PC-3 (cell line): Measurements from ENCODE around the gene BPGM. TPM values are rescaled to one million over a fixed set of nuclear protein-coding genes. Genes with fewer than 3 reads are reported as not detected.

Source experiments
- ATAC-seq: fragments of 200-7000 bp; cut with Tn5 transposase; 2 replicates; pipeline ENCODE4 v1.9.1; 2020; ENCODE audit warnings: mild to moderate bottlenecking, moderate library complexity
- BruUV-seq: library from RNA; stranded (reverse); fragments of 400-500 nt; replicated peaks from 2 replicates; lab custom pipeline; 2021; lab: Mats Ljungman, UMichigan
- CTCF ChIA-PET: fragments of 300-600 bp; sonication (Branson Sonifier 250); formaldehyde crosslinking; loops from one replicate; lab custom pipeline; 2022; ENCODE audit warnings: antibody characterized with exemption; lab: Charles Lee
- POLR2A ChIA-PET: fragments of 300-600 bp; sonication (Branson Sonifier 250); formaldehyde crosslinking; loops from one replicate; lab custom pipeline; 2022; ENCODE audit warnings: antibody characterized with exemption; ENCODE audit not compliant: unreplicated experiment; lab: Charles Lee
- DNase-seq: peaks from one replicate; pipeline ENCODE4 v3.0.0-alpha.2; 2015
- H2AFZ ChIP-seq: fragments of 300-600 bp; sonication (generic); 2 replicates; pipeline ENCODE4 v1.6.0; 2016; ENCODE audit warnings: antibody characterized with exemption, low read length
- H3F3A ChIP-seq: fragments of 300-600 bp; sonication (generic); one replicate; pipeline ENCODE4 v1.6.0; 2017; ENCODE audit warnings: antibody characterized with exemption, low read length, control low read depth, mild to moderate bottlenecking; ENCODE audit not compliant: unreplicated experiment
- H3K27ac ChIP-seq: fragments of 300-600 bp; sonication (generic); 2 replicates; pipeline ENCODE4 v1.5.1; 2016; ENCODE audit warnings: mild to moderate bottlenecking, low read length
- H3K27me3 ChIP-seq: fragments of 300-600 bp; sonication (generic); 2 replicates; pipeline ENCODE4 v1.6.1; 2016; ENCODE audit warnings: low read length, mixed read lengths
- H3K36me3 ChIP-seq: fragments of 300-600 bp; sonication (generic); 2 replicates; pipeline ENCODE4 v1.6.1; 2016; ENCODE audit warnings: low read depth, mixed run types, low read length, mixed read lengths
- H3K4me1 ChIP-seq: fragments of 300-600 bp; sonication (generic); 2 replicates; pipeline ENCODE4 v1.5.1; 2016; ENCODE audit warnings: low read length; ENCODE audit not compliant: insufficient read depth
- H3K4me2 ChIP-seq: fragments of 300-600 bp; sonication (generic); 2 replicates; pipeline ENCODE4 v1.6.0; 2016; ENCODE audit warnings: low read length
- H3K4me3 ChIP-seq: fragments of 300-600 bp; sonication (generic); 2 replicates; pipeline ENCODE4 v1.5.1; 2016; ENCODE audit warnings: mild to moderate bottlenecking, low read length, mixed read lengths
- H3K79me2 ChIP-seq: fragments of 300-600 bp; sonication (generic); 2 replicates; pipeline ENCODE4 v1.6.1; 2017; ENCODE audit warnings: low read length, mixed read lengths
- H3K9ac ChIP-seq: fragments of 300-600 bp; sonication (generic); 2 replicates; pipeline ENCODE4 v1.6.0; 2016; ENCODE audit warnings: mild to moderate bottlenecking, low read length
- H3K9me2 ChIP-seq: fragments of 300-600 bp; sonication (generic); replicated peaks from 2 replicates; pipeline ENCODE4 v1.6.1; 2016; ENCODE audit warnings: mixed run types, low read length, mixed read lengths
- H3K9me3 ChIP-seq: fragments of 300-600 bp; sonication (generic); 2 replicates; pipeline ENCODE4 v1.6.1; 2016; ENCODE audit warnings: low read length, mixed read lengths
- H4K20me1 ChIP-seq: fragments of 300-600 bp; sonication (generic); 2 replicates; pipeline ENCODE4 v1.6.1; 2016; ENCODE audit warnings: low read length, mixed read lengths
- CTCF ChIP-seq: fragments of 300-600 bp; sonication (generic); conservative IDR thresholded peaks from 2 replicates; pipeline ENCODE4 v1.5.1; 2017; ENCODE audit warnings: antibody characterized with exemption, low read depth, mild to moderate bottlenecking, low read length
- EZH2 ChIP-seq: fragments of 300-600 bp; sonication (generic); IDR thresholded peaks from one replicate; pipeline ENCODE4 v1.6.1; 2017; ENCODE audit warnings: antibody characterized with exemption, mild to moderate bottlenecking, low read length; ENCODE audit not compliant: unreplicated experiment
- EZH2phosphoT487 ChIP-seq: fragments of 300-600 bp; sonication (generic); IDR thresholded peaks from 2 replicates; pipeline ENCODE4 v1.6.1; 2018; ENCODE audit warnings: mild to moderate bottlenecking, antibody characterized with exemption, low read length, borderline replicate concordance
- intact Hi-C: fragments of 100-400 bp; cut with micrococcal nuclease; formaldehyde crosslinking; loops from 2 replicates; pipeline ENCODE4 v1.9.0; 2023
- total RNA-seq: library from RNA; depleted of rRNA; stranded (reverse); fragments of >200 nt; gene quantifications from 2 replicates; pipeline ENCODE4 v1.2.3, GENCODE V29; 2014

BPGM gene
- total RNA-seq, 1 experiment from 2014 or later = 14.6 TPM

- intact Hi-C loops = no loop called here
Measured at GRCh38 chr7:134667899-134668298, 21.2 kb downstream of the BPGM start.

GRCh38 chr7:134669388-134669787, 22.7 kb downstream of the BPGM start:
- CTCF ChIA-PET = no interaction called here
- no peak for DNase-seq
- Histone ChIP-seq H3F3A (no peaks in the 10 kb centered on the region), H3K36me3 (no peaks in the 10 kb centered on the region), H3K4me3 (no peak overlapping the region), H3K79me2 (no peaks in the 10 kb centered on the region), H3K27me3 (no peaks in the 10 kb centered on the region), H3K9me3 (no peaks in the 10 kb centered on the region), H3K9me2 (no peaks in the 10 kb centered on the region), H2AFZ (no peak overlapping the region), H3K4me1 (peaks cover 16% of the 10 kb centered on the region), H3K4me2 (peak overlapping the region; percentile 49; the same call in 1 of the 2 replicates), H4K20me1 (no peaks in the 10 kb centered on the region; the same call in 1 of the 2 replicates), H3K27ac (no peak overlapping the region), H3K9ac (no peak overlapping the region)
- intact Hi-C loops = no loop called here
- POLR2A ChIA-PET = no interaction called here
- TF ChIP-seq EZH2phosphoT487 = no peak
- TF ChIP-seq EZH2 = no peak
- TF ChIP-seq CTCF = no peak
- BruUV-seq = no TSS peak
- ATAC-seq = no peak

More at GRCh38 chr7:134667899-134668298, 21.2 kb downstream of the BPGM start:
- ChIA-PET CTCF (no interaction called here), POLR2A (no interaction called here)
- H3K4me2 ChIP-seq = no peak overlapping the region
- no TSS peak for BruUV-seq
- no peak overlapping the region for H3K27ac ChIP-seq
- peaks cover 16% of the 10 kb centered on the region for H3K4me1 ChIP-seq
- no peaks in the 10 kb centered on the region for H3K36me3 ChIP-seq
- no peak for TF ChIP-seq CTCF
- no peak for TF ChIP-seq EZH2
- TF ChIP-seq EZH2phosphoT487 = no peak
- no peaks in the 10 kb centered on the region for H3K9me2 ChIP-seq
- no peaks in the 10 kb centered on the region for H3F3A ChIP-seq
- no peak overlapping the region for H2AFZ ChIP-seq
- no peaks in the 10 kb centered on the region for H3K27me3 ChIP-seq
- DNase-seq (peak; percentile 19), ATAC-seq (no peak)
- no peaks in the 10 kb centered on the region for H3K79me2 ChIP-seq
- H4K20me1 ChIP-seq = no peaks in the 10 kb centered on the region; the same call in 1 of the 2 replicates
- no peaks in the 10 kb centered on the region for H3K9me3 ChIP-seq
- no peak overlapping the region for H3K9ac ChIP-seq
- no peak overlapping the region for H3K4me3 ChIP-seq

- Histone ChIP-seq H3K9me3 (no peaks in the 10 kb centered on the region), H4K20me1 (no peaks in the 10 kb centered on the region; the same call in 1 of the 2 replicates), H3K79me2 (no peaks in the 10 kb centered on the region), H3K9ac (no peak overlapping the region), H3K27ac (peak overlapping the region; percentile 17; the same call in 1 of the 2 replicates), H3K4me2 (peak overlapping the region; percentile 49), H3F3A (no peaks in the 10 kb centered on the region), H3K4me3 (no peak overlapping the region), H3K4me1 (peaks cover 16% of the 10 kb centered on the region), H3K36me3 (no peaks in the 10 kb centered on the region), H3K27me3 (no peaks in the 10 kb centered on the region), H2AFZ (no peak overlapping the region), H3K9me2 (no peaks in the 10 kb centered on the region)
- intact Hi-C loops = no loop called here
- ATAC-seq (peak; percentile 96), DNase-seq (peak; percentile 94)
- BruUV-seq = no TSS peak
- no peak for TF ChIP-seq EZH2
- TF ChIP-seq EZH2phosphoT487 = no peak
- TF ChIP-seq CTCF = no peak
- POLR2A ChIA-PET = interaction anchor here (0.6 kb wide), 1 partner anchor 24 kb away, joined by 3 read pairs; no protein-coding TSS in a partner anchor
- CTCF ChIA-PET = no interaction called here
Measured at GRCh38 chr7:134669845-134670373, 23.3 kb downstream of the BPGM start.
